MM.1S (cell line): ENCODE results near the gene PRX.

Experiments used
- DNase-seq: peaks from one replicate; pipeline ENCODE4 v3.0.0-alpha.2; 2015
- H2AFZ ChIP-seq: fragments of 300-600 bp; sonication (generic); 2 replicates; pipeline ENCODE4 v1.6.0; 2016; ENCODE audit warnings: antibody characterized with exemption, low read length
- H3F3A ChIP-seq: fragments of 300-600 bp; sonication (generic); 2 replicates; pipeline ENCODE4 v1.6.1; 2016; ENCODE audit warnings: mild to moderate bottlenecking, antibody characterized with exemption, low read length, moderate library complexity, mixed read lengths; ENCODE audit not compliant: insufficient read depth
- H3K27ac ChIP-seq: fragments of 300-600 bp; sonication (generic); 2 replicates; pipeline ENCODE4 v1.5.1; 2016; ENCODE audit warnings: mild to moderate bottlenecking, low read length
- H3K27me3 ChIP-seq: fragments of 300-600 bp; sonication (generic); replicated peaks from 2 replicates; pipeline ENCODE4 v1.6.0; 2016; ENCODE audit warnings: low read length; ENCODE audit not compliant: insufficient read depth
- H3K36me3 ChIP-seq: fragments of 300-600 bp; sonication (generic); replicated peaks from 2 replicates; pipeline ENCODE4 v1.6.1; 2016; ENCODE audit warnings: mild to moderate bottlenecking, low read length, mixed read lengths; ENCODE audit not compliant: insufficient read depth
- H3K4me1 ChIP-seq: fragments of 300-600 bp; sonication (generic); 2 replicates; pipeline ENCODE4 v1.6.1; 2016; ENCODE audit warnings: low read length, mixed read lengths
- H3K4me2 ChIP-seq: fragments of 300-600 bp; sonication (generic); 2 replicates; pipeline ENCODE4 v1.6.0; 2016; ENCODE audit warnings: low read depth, low read length
- H3K4me3 ChIP-seq: fragments of 300-600 bp; sonication (generic); 2 replicates; pipeline ENCODE4 v1.5.1; 2016; ENCODE audit warnings: low read length, mixed read lengths
- H3K79me2 ChIP-seq: fragments of 300-600 bp; sonication (generic); 2 replicates; pipeline ENCODE4 v1.6.1; 2016; ENCODE audit warnings: mixed run types, low read length, mixed read lengths
- H3K9ac ChIP-seq: fragments of 300-600 bp; sonication (generic); 2 replicates; pipeline ENCODE4 v1.6.1; 2016; ENCODE audit warnings: low read length, mixed read lengths
- H3K9me2 ChIP-seq: fragments of 300-600 bp; sonication (generic); replicated peaks from 2 replicates; pipeline ENCODE4 v1.6.1; 2016; ENCODE audit warnings: mild to moderate bottlenecking, low read length, mixed read lengths; ENCODE audit not compliant: insufficient read depth
- H3K9me3 ChIP-seq: fragments of 300-600 bp; sonication (generic); replicated peaks from 2 replicates; pipeline ENCODE4 v1.6.1; 2016; ENCODE audit warnings: mild to moderate bottlenecking, low read length, mixed read lengths; ENCODE audit not compliant: insufficient read depth
- H4K20me1 ChIP-seq: fragments of 300-600 bp; sonication (generic); 2 replicates; pipeline ENCODE4 v1.6.1; 2016; ENCODE audit warnings: mild to moderate bottlenecking, low read length, moderate library complexity, mixed read lengths; ENCODE audit not compliant: insufficient read depth
- CTCF ChIP-seq: fragments of 300-600 bp; sonication (generic); IDR thresholded peaks from 2 replicates; pipeline ENCODE4 v1.5.1; 2016; ENCODE audit warnings: antibody characterized with exemption, low read length, mixed read lengths
- EZH2 ChIP-seq: fragments of 300-600 bp; sonication (generic); optimal IDR thresholded peaks from 2 replicates; pipeline ENCODE3; 2017; ENCODE audit warnings: low read depth, mild to moderate bottlenecking, antibody characterized with exemption, low read length, mixed read lengths
- EZH2phosphoT487 ChIP-seq: fragments of 300-600 bp; sonication (generic); IDR thresholded peaks from 2 replicates; pipeline ENCODE4 v1.6.1; 2018; ENCODE audit warnings: antibody characterized with exemption, low read length

The PRX gene

GRCh38 chr19:40369797-40370196 is 43.4 kb downstream of the PRX start:
- H3K4me3 ChIP-seq: no peak overlapping the region
- no peaks in the 10 kb centered on the region for H3F3A ChIP-seq
- H3K27me3 ChIP-seq: no peaks in the 10 kb centered on the region
- no peaks in the 10 kb centered on the region for H3K9me3 ChIP-seq
- DNase-seq: no peak
- no peaks in the 10 kb centered on the region for H3K9me2 ChIP-seq
- TF ChIP-seq CTCF (no peak), EZH2 (no peak), EZH2phosphoT487 (no peak)
- H2AFZ ChIP-seq: no peak overlapping the region
- H3K36me3 ChIP-seq: no peaks in the 10 kb centered on the region
- no peak overlapping the region for H3K27ac ChIP-seq
- H3K79me2 ChIP-seq: no peaks in the 10 kb centered on the region
- H3K4me2 ChIP-seq: no peak overlapping the region
- no peaks in the 10 kb centered on the region for H3K4me1 ChIP-seq
- no peak overlapping the region for H3K9ac ChIP-seq
- no peaks in the 10 kb centered on the region for H4K20me1 ChIP-seq

- H2AFZ ChIP-seq: no peak overlapping the region
- no peaks in the 10 kb centered on the region for H3K27me3 ChIP-seq
- no peak for DNase-seq
- no peaks in the 10 kb centered on the region for H3K36me3 ChIP-seq
- no peaks in the 10 kb centered on the region for H3K79me2 ChIP-seq
- TF ChIP-seq CTCF (no peak), EZH2 (no peak), EZH2phosphoT487 (no peak)
- H3K4me2 ChIP-seq: no peak overlapping the region
- H4K20me1 ChIP-seq: no peaks in the 10 kb centered on the region
- no peaks in the 10 kb centered on the region for H3F3A ChIP-seq
- H3K4me3 ChIP-seq: no peak overlapping the region
- no peaks in the 10 kb centered on the region for H3K9me2 ChIP-seq
- H3K9me3 ChIP-seq: no peaks in the 10 kb centered on the region
- no peaks in the 10 kb centered on the region for H3K4me1 ChIP-seq
- H3K9ac ChIP-seq: no peak overlapping the region
- H3K27ac ChIP-seq: no peak overlapping the region
Measured at GRCh38 chr19:40367577-40368434, 45.4 kb downstream of the PRX start.

GRCh38 chr19:40366697-40367561 is 46.2 kb downstream of the PRX start:
- TF ChIP-seq EZH2 (no peak), EZH2phosphoT487 (no peak), CTCF (no peak)
- Histone ChIP-seq H3K9ac (no peak overlapping the region), H4K20me1 (no peaks in the 10 kb centered on the region), H3K27me3 (no peaks in the 10 kb centered on the region), H3K9me3 (no peaks in the 10 kb centered on the region), H3K4me3 (no peak overlapping the region), H3F3A (no peaks in the 10 kb centered on the region), H3K9me2 (no peaks in the 10 kb centered on the region), H2AFZ (no peak overlapping the region), H3K79me2 (no peaks in the 10 kb centered on the region), H3K4me2 (no peak overlapping the region), H3K27ac (no peak overlapping the region), H3K36me3 (no peaks in the 10 kb centered on the region), H3K4me1 (no peaks in the 10 kb centered on the region)
- no peak for DNase-seq
